GM19193 (cell line): ENCODE results near the gene MRPL24.
A peak's percentile ranks its signal among the peaks of the same experiment; 100 is the strongest.

Source experiments
- POLR2A ChIP-seq: IDR thresholded peaks from 4 replicates; pipeline ENCODE4 v1.6.1; 2011; ENCODE audit not compliant: insufficient read depth, insufficient read length; ENCODE audit errors: extremely low read depth

MRPL24 gene

GRCh38 chr1:156748670-156749418 is 8.0 kb upstream of the MRPL24 start:
- peak; percentile 42 for TF ChIP-seq POLR2A

- no peak for TF ChIP-seq POLR2A
These were observed 7.1 kb upstream of the MRPL24 start for GRCh38 chr1:156747742-156748669.

GRCh38 chr1:156746728-156747631 is 6.1 kb upstream of the MRPL24 start:
- no peak for TF ChIP-seq POLR2A

GRCh38 chr1:156746406-156746727 is 5.5 kb upstream of the MRPL24 start:
- no peak for TF ChIP-seq POLR2A

- no peak for TF ChIP-seq POLR2A
These were observed 5.0 kb upstream of the MRPL24 start for GRCh38 chr1:156745881-156746280.

GRCh38 chr1:156744786-156745419 is 4.0 kb upstream of the MRPL24 start:
- no peak for TF ChIP-seq POLR2A

GRCh38 chr1:156744344-156744743 is 3.5 kb upstream of the MRPL24 start:
- no peak for TF ChIP-seq POLR2A

- no peak for TF ChIP-seq POLR2A
These were observed 2.7 kb upstream of the MRPL24 start for GRCh38 chr1:156743367-156744302.

- no peak for TF ChIP-seq POLR2A
These were observed 1.9 kb upstream of the MRPL24 start for GRCh38 chr1:156742801-156743200.

GRCh38 chr1:156742017-156742416 is 1.1 kb upstream of the MRPL24 start:
- no peak for TF ChIP-seq POLR2A

GRCh38 chr1:156741481-156741983 is 644 bp upstream of the MRPL24 start:
- TF ChIP-seq POLR2A = no peak

- no peak for TF ChIP-seq POLR2A
These were observed 599 bp downstream of the MRPL24 start for GRCh38 chr1:156740237-156740740.

- TF ChIP-seq POLR2A = no peak
These were observed 2.0 kb downstream of the MRPL24 start for GRCh38 chr1:156738916-156739315.
